Tibial nerve (tissue), 4 donors: ENCODE measurements around the gene PAK1.

Source experiments
- CTCF ChIP-seq, 5 experiments: fragments of 200-600 bp in 3 of 5; fragments of 450-650 bp in 2 of 5; sonication (generic) in 3 of 5; IDR thresholded peaks; one replicate each; pipeline ENCODE4 v1.5.1; 2016 to 2019; ENCODE audit warnings: antibody characterized with exemption in 5 of 5, mild to moderate bottlenecking in 3 of 5, moderate library complexity in 2 of 5
- EP300 ChIP-seq, 2 donors: sonication (generic); formaldehyde crosslinking; IDR thresholded peaks; one replicate each; pipeline ENCODE4 v1.6.1; 2017; ENCODE audit warnings: antibody characterized with exemption in 2 of 2, mild to moderate bottlenecking in 1 of 2

- TF ChIP-seq EP300 (IDR thresholded peaks at IDR 0.05) (no peak), CTCF (IDR thresholded peaks at IDR 0.05) (no peak)
Observed at GRCh38 chr11:77411137-77411707, 62.7 kb downstream of the PAK1 start.
